NCI-H2171 treated with DMSO at 0.1 percent for 48 hours (cell line): ENCODE measurements around the gene CCNO.

Experiments used
- DNase-seq: peaks from one replicate; lab custom pipeline; 2025; lab: John Stamatoyannopoulos, UW

Gene CCNO

DNA sequence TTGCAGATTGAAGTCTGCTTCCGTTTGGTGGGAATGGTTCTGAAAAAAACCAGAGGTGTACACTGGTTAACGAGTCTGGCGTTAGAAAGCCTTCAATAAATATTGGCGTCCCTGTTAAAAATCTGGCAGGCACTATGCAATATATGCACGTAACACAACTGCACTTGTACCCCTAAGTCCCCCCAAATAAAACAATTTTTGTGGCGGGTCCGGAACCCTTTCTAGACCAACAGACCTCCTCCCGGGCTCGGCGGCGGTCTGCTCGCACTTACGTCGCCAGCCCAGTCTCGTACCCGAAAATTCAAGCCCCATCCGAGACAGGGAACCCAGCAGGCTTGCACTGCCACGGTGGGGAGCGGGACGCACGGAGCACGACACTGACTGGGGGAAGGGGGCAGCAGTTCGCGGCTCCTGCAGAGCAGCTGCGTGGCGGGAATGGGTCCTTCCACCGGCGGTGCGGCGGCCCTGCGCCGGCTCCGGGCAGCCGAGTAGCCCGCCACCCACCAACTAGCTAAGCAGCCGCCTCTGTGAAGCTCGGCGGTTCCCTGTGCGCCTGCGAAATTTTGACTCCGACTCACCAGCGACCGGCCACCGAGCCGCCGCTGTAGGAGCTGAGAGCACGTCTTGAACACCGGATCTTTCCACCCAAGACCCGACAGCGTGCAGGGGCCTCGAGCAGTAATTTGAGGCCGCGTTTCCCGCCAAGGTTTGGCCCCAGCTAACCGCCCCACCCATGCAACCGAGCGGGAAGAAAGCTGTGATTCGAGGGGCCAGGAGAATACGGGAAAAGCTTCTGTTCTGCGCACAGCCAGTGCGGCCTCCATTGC lies 10.2 kb downstream of the CCNO start:
- no peak for DNase-seq

DNA sequence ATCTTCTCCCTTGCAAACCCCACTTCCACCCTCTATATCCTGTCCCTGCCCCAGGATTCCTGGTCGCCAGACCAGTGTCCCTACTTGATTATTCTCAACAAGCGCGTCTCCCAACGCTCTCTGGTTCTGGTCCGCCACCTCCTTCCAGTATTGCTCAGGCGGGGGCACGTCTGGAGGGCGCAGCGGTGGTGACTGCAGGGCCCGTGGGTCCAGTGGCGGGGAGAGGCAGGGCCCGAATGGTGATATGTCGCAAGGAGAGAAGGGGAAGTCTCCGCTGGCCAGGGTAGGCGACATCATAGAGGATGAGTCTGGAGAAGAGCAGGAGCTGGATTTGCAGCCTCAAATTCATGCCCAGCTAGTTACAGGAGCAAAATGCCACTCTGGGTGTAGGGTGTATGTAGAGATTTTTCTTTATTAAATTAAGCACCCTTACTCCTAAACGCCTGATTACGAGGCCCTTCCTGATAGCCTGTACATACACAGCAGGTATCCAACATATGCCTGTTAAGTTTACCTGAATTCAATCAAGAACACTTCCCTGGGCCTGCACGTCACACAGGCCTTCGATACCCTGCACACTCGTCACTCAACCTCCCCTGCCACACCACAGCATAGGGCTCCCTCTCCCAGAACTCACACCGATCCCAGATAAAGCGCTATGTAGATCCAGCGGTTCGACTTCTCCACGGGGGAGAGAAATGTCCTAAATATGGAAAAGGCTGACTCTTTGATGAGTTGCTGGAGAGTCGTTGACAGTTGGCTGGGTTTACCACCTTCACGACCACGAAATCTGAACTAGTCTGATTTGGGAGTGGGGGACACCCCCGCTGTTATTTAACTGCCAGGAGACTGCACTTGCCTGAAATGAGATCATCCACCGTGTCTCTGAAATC lies 11.1 kb downstream of the CCNO start:
- DNase-seq, result no peak

DNA sequence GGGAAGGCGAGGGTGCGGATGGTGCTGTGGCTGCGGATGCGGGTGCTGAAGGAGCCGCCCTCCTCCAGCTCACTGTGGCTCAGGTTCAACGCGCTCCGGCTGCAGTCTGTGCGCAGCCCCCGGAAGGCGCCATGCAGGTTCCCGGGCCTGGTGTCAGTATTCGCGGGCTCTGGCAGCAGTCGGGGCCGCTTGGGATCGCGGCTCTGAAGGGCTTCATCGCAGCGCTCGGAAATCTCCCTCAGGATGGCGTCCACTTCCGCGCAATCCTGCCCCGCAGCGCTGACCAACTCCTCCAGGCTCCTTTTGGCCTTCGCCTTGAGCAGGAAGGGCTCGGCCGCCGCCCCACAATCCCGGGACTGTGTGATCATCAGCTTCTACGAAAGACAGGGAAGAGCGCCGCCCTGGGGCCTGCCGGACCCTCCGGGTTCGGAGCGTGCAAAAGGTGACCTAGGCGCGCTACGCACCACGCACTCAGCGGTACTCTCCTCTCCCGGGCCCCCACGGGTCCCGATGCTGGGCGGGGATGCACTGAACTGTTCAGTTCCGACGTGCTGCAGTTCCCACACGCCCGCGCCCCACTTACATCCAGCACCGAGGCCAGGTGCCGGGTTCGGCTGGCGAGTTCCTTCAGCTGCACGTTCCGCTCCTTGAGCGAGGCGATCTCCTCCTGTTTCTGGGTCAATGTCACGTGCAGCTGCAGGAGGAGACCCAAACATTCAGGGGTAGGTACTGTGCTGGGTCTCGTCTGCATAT lies 12.8 kb downstream of the CCNO start:
- DNase-seq, result no peak

DNA sequence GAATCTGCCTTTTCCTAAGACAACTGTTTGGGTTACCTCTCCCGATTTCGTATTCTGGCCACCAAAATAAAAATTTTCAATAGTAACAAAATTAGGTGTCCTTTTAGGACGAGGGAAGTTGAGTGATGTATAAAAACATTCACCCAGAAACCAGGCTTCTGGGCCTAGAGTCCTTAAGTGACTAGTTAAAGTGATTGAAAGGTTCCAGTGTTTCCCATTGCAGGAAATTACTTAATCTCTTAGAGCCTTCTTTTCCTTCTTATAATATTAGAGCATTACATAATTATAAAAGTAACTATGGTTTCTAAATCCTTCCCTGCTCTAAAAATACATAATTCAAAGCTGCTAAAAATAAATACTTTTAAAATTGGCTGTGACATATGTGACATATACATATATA lies 13.6 kb downstream of the CCNO start:
- no peak for DNase-seq

DNA sequence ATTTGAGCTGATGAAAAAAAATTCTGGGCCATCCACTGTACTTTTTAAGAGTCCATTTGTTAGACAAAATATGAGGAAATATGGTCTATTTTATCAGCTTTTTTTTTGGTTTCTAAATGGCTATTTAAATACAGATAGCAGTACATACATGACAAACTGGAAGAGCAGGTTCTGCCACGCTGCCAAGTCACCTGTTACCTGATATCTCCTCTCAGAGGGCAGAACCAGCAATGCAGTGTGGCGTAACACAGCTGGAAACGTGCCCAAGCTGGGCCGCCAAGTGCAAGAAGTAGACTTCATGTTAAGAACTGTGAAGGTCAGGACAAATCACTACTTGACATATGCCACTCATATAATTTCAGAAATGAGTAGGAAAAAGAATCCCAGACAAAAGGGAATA lies 14.4 kb downstream of the CCNO start:
- peak; percentile 93 for DNase-seq

DNA sequence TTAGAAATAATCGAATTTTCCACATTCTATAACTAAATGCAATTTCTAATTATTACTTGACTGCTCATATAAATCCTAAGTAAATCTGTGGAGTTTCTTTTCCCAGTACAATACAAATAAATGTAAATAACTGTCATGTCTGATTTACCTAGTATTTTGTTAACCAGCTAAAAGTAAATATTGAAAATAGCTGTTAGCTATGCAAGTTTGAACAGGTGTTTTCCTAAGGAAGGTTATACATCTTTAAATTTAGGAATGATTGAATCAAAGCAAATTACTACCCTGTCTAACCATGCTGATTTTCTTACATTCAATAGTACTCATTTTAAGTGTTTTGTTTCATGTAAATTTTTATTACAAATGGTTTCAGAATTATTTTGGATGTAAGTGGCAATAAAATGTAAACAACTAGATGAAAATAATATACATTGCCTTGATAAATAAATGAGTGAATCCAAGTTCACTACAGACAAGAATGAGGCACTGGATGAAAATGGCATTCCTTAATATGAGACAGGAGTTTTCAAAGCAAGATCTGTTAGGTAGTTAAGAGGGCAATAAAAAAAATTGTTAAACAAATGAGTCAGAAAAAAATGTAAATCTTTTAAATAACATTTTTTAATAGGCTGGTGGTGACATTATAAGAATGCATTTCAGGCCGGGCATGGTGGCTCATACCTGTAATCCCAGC lies 22.1 kb downstream of the CCNO start:
- no peak for DNase-seq

DNA sequence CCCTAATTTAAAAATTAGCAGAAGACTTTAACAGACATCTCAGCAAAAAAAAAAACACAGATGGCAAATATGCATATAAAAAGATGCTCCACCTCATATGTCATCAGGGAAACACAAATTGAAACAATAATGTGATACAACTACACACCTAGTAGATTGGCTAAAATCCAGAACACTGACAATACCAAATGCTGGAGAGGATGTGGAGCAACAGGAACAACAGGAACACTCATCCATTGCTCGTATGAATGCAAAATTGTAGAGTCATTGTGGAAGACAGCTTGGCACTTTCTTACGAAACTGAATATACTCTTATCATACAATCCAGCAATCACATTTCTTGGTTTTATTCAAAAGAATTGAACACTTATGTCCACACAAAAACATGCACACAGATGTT lies 28.4 kb downstream of the CCNO start:
- DNase-seq, result no peak

DNA sequence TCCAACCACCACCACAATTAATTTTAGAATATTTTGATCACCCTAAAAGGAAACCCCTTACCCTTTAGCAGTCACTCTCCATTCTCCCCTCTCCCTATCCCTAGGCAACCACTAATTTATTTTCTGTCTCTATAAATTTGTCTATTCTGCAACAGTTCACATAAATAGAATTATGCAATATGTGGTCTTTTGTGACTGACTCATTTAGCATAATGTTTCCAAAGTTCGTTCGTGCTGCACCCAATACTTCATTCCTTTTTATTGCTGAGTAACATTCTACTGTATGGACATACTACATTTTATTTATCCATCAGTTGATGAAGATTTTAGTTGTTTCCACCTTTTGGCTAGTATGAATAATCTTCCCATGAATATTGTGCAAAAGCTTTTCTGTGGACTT lies 42.2 kb downstream of the CCNO start:
- no peak for DNase-seq

DNA sequence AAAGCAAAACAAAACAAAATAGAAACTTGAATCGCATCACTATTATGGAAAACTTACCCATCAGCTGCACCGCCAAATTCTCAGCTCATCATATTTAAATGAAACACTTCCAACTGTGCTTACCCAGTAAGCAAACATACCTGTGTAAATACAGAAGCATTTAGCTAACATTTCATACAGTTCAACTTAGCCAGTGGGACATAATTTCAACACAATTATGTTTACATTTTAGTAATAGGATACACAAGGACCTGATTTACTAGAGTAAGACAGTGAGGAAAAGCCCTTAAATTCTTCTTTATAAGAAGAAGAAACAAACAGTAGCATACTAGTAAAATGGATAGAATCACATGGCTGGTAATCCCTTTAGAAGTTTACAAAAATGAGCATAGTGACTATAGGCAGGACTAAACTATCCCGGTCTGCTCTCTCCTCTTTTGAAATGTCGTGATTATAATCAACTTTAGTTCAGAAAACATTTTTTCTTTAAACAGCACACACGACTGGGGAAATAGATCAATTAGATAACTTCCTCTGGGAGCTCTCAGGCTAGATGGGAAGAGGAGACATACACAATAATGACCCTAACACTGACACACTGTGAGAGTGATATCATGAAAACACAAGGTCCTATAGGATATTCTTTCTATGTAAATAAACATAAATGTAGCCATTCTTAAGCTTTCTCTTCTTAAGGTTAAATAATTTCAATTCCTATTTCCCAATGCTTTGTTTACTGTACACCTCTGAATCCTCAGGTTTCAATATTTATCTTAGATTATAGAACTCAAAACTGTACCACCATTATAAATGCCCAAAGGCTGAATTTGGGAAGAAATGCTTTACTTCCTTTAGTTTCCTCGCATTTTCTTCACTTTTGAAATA lies 44.5 kb downstream of the CCNO start:
- DNase-seq, result no peak

DNA sequence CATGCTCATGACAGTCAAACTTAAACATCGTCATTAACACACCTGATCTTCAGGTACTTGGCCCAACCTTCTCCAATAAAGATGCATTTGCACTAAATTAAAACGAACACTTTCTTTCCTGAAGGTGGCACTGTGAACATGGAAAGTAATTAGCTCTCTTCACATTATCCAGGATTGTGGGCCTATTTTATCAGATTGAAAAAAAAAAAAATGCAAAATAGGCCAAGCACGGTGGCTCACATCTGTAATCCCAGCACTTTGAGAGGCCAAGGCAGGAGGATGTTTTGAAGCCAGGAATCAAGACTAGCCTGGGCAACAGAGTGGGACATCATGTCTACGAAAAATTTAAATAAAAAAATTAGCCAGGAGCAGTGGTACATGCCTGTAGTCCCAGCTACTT lies 46.0 kb downstream of the CCNO start:
- DNase-seq, result peak; percentile 82
